Daoy (cell line): ENCODE data around the gene MLC1. TPM values are rescaled to one million over a fixed set of nuclear protein-coding genes. Genes with fewer than 3 reads are reported as not detected.

Experiments
- DNase-seq: peaks from one replicate; pipeline ENCODE4 v3.0.0-alpha.2; 2015; ENCODE audit warnings: low read depth
- total RNA-seq: library from RNA; depleted of rRNA; stranded (reverse); fragments of >200 nt; shearing (Covaris generic); gene quantifications from 2 replicates; pipeline ENCODE4 v1.2.3, GENCODE V29; 2014

The MLC1 gene
- total RNA-seq, 1 experiment from 2014 or later, result not detected

- DNase-seq, result no peak
Observed at GRCh38 chr22:50058061-50058905, 26.9 kb downstream of the MLC1 start, which contains the start of gene TTLL8. Gene TTLL8, minus strand, starts transcription at chr22:50058298.

- no peak for DNase-seq
Observed at GRCh38 chr22:50057278-50058060, 27.8 kb downstream of the MLC1 start.

- no peak for DNase-seq
Observed at GRCh38 chr22:50056214-50056972, 28.8 kb downstream of the MLC1 start.

GRCh38 chr22:50053861-50054260 is 31.4 kb downstream of the MLC1 start:
- no peak for DNase-seq

GRCh38 chr22:50051930-50052329 is 33.3 kb downstream of the MLC1 start:
- no peak for DNase-seq

GRCh38 chr22:50049299-50050195 is 35.7 kb downstream of the MLC1 start:
- DNase-seq, result no peak

GRCh38 chr22:50048836-50049235 is 36.4 kb downstream of the MLC1 start:
- no peak for DNase-seq

- DNase-seq, result no peak
Observed at GRCh38 chr22:50048061-50048765, 37.0 kb downstream of the MLC1 start.

- no peak for DNase-seq
Observed at GRCh38 chr22:50047346-50047745, 37.9 kb downstream of the MLC1 start.

GRCh38 chr22:50046481-50047245 is 38.6 kb downstream of the MLC1 start:
- no peak for DNase-seq

GRCh38 chr22:50046019-50046415 is 39.2 kb downstream of the MLC1 start:
- no peak for DNase-seq

- no peak for DNase-seq
Observed at GRCh38 chr22:50045211-50046018, 39.8 kb downstream of the MLC1 start.

GRCh38 chr22:50044485-50045118 is 40.6 kb downstream of the MLC1 start:
- no peak for DNase-seq

- DNase-seq, result no peak
Observed at GRCh38 chr22:50041361-50042065, 43.7 kb downstream of the MLC1 start.

- no peak for DNase-seq
Observed at GRCh38 chr22:50040717-50041116, 44.5 kb downstream of the MLC1 start.

GRCh38 chr22:50039669-50040443 is 45.4 kb downstream of the MLC1 start:
- DNase-seq, result no peak
